ENCODE measurements around the gene JUN.
"Not testable (repeated sequence)": the region's sequence is repeated elsewhere in the genome, so short reads cannot be mapped to it uniquely, and the experiment has no call there.

Gene JUN

GRCh38 chr1:58805716-58806571 lies 22.1 kb upstream of the JUN start:
- DNase-seq = no peak

GRCh38 chr1:58804853-58805565 lies 21.2 kb upstream of the JUN start:
- DNase-seq = no peak

- DNase-seq = no peak
These were observed 20.0 kb upstream of the JUN start for GRCh38 chr1:58803858-58804257.

GRCh38 chr1:58802640-58803399 lies 19.0 kb upstream of the JUN start:
- no peak for DNase-seq

- not testable (repeated sequence) for DNase-seq
These were observed 17.4 kb upstream of the JUN start for GRCh38 chr1:58801286-58801685.

DNA sequence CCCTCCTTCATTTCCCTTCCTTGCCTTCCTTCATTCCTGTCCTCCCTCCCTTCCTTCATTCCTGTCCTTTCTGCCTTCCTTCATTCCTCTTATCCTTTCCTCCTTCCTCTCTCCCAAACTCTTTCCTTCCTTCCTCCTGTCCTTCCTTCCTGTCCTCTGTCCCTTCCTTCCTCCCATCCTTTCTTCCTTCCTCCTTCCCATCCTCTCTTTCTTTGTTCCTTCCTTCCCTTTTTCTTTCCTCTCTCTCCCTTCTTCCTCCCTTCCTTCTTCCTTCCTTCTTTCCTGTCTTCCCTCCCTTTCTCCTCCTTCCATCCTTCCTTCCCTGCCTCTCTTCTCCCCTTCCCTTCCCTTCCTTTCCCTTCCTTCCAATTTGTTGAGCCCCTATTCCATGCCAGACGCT lies 15.8 kb upstream of the JUN start:
- no peak for DNase-seq

DNA sequence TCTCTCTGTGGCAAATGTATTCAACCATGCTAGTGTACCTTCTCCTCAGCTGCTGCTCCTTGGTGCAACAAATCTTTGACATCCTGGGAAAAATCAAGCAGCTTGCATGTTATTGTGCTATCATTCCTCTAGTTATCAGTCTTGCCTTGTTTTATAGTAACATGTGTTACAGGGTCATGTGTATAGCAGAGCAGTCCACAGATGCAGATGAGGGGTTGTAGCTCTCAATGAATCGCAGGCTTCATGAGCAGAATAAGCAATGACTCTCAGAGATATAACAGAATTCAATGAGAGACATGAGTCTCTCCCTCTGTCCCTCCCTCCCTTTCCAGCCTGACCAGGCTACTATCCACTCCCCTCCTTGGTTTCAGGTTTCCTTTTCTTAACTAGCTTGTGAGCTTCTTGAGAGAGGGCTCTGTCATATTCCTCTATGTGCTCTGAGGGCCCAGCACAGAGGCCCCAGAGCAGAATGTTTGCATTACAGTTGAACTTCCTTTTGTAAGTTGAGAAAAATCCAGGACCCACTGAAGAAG lies 15.1 kb upstream of the JUN start:
- no peak for DNase-seq

DNA sequence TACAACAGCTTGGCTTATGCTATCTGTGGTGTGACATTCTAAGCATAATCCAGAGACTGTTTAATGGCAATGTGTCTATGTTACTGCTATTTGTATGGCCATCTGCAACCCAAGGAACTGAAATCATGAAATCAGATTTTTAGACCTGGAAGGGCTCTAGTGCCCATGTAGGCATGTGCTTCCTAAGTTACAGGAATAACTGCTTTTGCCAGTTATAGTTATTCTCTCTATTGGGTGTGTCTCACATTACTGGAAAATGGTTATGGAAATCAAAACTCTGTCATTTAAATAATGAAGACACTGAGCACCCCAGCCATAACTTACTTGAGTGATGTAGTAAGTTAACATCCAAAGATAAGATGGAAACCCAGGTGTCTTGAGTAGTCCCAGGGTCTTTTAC lies 12.6 kb upstream of the JUN start:
- DNase-seq = no peak

DNA sequence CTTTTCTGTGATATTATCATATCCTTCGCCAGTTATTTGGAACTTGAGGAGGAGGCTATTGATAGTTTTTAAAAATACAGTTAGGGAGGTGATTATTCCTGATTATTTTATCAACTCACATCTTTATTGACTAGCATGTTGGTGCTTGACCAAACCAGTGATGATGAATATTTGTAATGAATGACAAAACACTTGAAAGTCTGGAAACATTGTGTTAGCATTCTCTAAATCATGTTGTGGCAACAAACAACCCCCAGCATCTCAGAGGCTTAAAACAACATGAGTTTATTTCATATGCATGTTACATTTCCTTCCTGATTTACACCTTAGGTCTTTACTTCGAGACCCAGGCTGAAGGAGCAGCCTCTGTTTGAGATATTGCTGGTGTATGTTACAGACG lies 10.7 kb upstream of the JUN start:
- DNase-seq = no peak

DNA sequence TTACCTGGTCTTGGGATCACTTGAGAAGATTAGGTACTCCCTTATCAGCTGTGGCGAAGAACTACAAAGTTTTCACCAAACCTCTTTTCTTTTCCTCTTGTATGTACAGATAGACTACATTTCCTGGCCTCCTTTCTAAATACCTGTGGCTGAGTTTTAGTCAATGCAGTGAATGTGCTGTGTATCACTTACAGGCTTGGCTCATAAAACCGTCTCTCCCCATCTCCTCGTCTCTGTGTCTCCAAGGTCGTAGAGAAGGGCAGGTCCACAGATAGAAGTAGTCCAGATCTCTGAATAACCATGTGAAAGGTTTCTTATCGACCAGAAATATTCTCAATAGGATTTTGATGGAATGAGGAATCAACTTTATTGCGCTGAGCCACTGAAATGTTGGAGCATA lies 9.0 kb upstream of the JUN start:
- DNase-seq = no peak

- no peak for DNase-seq
These were observed 7.3 kb upstream of the JUN start for GRCh38 chr1:58791106-58791505.

- no peak for DNase-seq
These were observed 6.3 kb upstream of the JUN start for GRCh38 chr1:58789996-58790660.

DNA sequence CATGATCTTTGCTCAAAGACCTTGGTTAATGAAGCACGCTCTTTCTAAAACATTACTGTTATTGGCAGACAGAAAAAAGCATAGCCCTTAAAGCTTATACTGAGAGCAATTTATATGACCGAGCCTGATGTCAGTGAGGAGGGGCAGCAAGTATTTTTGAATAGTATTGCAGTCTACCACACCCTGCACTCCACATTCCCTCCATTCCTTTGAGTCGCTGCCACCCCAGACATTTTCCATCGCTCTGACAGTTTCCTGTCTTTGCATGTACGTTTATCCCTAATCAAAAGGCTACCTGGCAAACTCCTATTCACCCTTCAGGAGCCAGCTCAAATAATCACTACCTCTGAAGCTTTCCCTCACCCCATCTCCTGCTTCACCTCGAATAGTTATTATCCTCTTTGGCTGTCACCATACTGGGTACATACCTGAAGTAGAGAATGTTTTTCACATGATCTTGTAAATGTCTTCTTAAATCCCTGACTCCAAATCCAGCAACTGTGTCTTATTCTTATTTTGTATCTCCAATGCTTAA lies 5.5 kb upstream of the JUN start:
- no peak for DNase-seq

- no peak for DNase-seq
These were observed 4.4 kb upstream of the JUN start for GRCh38 chr1:58788259-58788658.

DNA sequence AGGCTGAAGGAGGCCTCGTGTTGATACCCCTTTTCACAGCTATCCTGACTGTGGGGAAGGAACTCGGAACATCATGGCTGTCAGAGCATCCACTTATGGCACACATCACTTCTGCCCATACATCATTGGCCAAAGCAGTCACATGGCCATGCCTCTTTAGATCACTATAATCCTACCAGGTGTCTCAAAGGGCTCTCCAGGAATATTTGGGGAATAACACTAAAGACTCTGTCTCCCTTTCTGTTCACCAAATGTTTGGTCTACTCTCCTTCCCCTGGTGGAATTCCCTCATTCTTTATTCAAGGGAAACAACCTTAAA lies 3.0 kb upstream of the JUN start:
- no peak for DNase-seq

- no peak for DNase-seq
These were observed 2.5 kb upstream of the JUN start for GRCh38 chr1:58786184-58786926.

DNA sequence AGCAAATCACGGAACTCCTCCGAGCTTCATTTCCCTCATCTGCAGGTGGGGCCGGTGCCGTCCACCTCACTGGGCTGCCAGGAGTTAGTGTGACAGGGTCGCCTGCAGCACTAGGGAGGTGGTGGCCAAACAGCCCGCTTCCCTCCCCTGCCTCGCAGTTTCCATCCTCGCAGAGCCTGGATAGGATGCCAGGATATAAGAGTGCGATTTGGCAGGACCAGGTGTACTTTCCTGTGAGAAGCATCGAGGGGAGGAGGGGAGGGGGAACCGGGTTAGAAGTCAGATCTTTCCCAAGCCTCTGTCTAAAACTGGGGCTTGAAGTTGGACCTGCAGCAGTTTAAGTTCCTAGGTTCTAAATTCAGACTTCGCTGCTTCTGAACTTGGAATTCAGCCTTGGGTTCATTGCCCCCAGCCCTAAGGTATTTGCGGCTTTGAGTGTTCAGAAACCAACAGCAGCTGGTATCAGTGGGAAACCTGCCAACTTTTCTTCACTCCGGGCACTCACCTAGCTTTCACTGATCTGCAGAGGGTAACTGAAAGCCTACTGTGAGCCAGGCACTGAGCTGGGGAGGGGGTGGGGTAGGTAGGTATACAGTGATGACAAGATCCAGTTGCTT lies 1.7 kb upstream of the JUN start:
- DNase-seq = peak; percentile 99

DNA sequence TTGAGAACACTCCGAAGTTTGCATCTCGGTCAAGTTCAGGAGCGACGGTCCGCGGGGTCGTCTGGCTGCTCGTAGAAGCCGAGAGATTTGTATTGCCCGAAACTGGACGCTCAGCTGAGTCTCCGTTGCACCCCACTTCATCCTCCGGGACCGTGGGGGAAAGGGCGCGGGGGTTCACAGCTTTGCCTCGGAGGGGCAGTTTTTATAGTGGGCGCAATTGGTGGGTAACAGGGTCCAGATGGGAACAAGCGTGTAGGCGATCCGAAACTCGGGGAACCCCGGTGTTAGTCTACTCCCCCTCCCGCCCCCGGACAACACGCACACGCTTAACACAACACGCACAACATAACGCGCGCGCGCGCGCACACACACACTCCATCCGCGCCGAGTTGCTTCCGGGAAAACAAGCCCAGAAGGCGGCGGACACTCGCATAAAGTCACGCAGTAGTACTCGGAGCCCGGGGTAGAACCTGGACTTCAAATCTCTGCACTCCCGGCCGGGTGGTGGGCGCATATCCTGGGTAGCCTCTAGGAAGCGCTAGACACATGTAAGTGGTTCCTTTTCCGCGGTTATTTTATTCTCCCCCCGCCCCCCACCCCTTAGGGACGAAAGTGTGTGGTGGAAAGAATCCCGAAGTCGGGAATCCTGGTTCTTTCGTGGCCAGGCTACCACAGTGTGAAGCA lies 1.1 kb upstream of the JUN start:
- peak; percentile 97 for DNase-seq

- peak; percentile 82 for DNase-seq
These were observed 506 bp downstream of the JUN start for GRCh38 chr1:58783090-58783992.

All from NCI-H2029 treated with DMSO at 0.1 percent for 48 hours (cell line).